Measurements from ENCODE around the gene STAG1. TPM values are rescaled to one million over a fixed set of nuclear protein-coding genes. Genes with fewer than 3 reads are reported as not detected.
"Not testable (repeated sequence)": the region's sequence is repeated elsewhere in the genome, so short reads cannot be mapped to it uniquely, and the experiment has no call there.

The STAG1 gene
- total RNA-seq, 1 donor from 2014 or later, result 23.6 TPM

DNA sequence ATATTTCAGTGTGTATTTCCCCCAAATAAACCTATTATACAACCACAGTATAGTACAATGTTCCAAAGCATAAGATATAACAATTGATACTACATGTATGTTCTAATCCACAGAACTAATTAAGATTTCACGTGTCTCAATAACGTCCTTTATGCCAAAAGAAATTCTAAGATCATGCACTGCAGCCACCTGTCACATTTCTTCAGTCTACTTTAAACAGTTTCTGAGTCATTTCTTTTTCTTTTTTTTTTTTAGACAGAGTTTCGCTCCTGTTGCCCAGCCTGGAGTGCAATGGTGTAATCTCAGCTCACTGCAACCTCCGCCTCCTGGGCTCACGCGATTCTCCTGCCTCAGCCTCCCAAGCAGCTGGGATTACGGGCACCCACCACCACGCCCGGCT, 190.2 kb downstream of the STAG1 start:
- DNase-seq (ENCODE audit: missing footprints), result no peak
- intact Hi-C loops (cut with DNase I), result no loop called here
- ATAC-seq, result no peak

DNA sequence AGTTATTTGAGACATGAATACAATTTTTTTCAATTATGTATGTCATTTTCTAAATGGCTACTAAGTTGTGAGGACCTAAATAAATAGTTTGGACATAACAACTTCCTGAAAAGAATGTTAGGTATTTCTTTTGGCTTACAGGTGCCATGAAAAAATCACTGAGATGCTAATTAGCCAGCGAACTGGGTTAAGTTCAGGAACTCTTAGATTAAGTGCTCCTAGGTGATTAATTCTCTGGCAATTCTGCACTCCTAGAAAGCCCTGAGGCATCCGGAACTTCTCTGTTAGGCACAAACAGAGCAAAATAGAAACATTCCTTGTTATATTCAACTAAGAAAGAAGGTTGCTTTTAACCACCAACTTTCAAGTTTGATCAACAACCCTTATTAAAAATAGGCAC, 192.3 kb downstream of the STAG1 start:
- ATAC-seq, result no peak
- intact Hi-C loops (cut with DNase I), result no loop called here

DNA sequence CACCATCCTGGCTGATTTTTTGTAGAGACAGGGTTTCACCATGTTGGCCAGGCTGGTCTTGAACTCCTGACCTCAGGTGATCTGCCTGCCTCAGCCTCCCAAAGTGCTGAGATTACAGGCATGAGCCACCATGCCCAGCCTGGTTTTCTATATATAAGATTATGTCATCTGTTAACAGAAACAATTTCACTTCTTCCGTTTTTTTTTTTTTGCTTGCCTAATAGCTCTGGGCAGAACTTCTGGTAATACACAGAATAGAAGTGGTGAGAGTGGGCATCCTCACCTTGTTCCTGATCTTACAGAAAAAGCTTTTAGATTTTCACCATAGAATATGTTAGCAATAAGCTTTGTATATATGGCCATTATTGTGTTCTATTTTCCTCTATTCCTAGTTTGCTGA, 202.7 kb downstream of the STAG1 start:
- DNase-seq (ENCODE audit: missing footprints); ATAC-seq; intact Hi-C loops (cut with DNase I): not testable (repeated sequence)

More for the DNA sequence above, 192.3 kb downstream of the STAG1 start:
- no peak for DNase-seq (ENCODE audit: missing footprints)

DNA sequence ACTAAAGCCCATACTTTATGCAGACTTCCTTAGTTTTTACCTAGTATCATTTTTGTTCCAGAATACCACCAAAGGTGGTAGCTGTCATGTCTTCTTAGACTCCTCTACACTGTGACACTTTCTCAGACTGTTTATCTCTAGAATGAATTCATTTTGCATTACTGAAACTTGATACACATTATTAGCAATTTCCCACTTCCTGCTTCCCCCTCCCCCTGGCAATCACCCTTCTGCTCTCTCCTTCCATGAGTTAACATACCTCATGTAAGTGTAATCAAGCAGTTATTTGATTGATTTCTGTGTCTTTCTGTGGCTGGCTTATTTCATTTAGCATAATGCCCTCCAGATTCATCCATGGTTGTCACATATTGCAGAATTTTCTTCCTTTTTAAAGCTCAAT, 204.9 kb downstream of the STAG1 start:
- ATAC-seq, result no peak
- DNase-seq (ENCODE audit: missing footprints), result no peak
- intact Hi-C loops (cut with DNase I), result no loop called here

DNA sequence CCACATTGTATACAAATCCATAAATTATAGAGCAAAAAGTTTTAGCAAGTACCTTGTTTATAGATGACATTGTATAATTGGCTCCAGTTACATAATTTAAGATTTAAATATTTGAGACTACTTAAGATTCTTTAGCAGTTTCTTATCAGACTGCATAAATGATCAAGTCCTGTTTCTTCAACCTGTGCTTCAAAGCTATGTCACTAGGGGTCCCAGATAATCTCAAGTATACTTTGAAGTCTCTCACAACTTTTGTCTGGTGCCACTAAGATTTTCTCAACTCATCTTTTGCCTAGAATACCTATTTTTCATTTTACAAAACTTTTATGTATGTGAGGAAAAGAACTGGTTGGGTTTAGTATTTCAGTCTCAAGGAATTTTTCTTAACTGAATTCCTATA, 205.5 kb downstream of the STAG1 start:
- DNase-seq (ENCODE audit: missing footprints), result no peak
- ATAC-seq, result no peak
- intact Hi-C loops (cut with DNase I), result no loop called here

DNA sequence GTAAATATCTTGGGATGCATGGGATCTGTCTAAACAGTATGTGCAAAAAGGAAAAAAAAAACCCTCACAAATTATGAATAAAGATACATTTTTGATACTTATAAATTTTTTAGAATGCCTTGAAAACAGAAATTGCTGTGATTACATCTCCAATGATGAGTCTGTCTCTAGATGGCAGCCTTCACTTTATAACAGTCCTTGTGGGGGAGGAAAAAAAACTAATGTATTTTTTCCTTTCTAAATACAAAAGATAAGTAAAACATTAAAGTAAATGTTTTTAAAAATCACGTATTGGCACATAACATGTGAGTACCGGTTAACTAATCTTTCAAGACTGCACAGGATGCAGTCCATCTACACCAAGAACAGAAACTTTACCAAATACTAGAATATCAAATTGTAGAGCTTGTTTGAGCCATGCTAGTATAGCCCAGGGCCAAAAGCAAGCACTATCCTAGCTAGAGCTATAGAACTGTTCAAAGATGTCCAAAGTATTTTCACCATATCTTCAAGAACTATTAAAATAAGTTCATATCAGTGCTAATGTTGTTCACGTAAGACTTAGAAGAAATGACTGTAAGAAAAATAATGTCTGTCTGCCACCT, 206.4 kb downstream of the STAG1 start:
- no peak for ATAC-seq
- intact Hi-C loops (cut with DNase I), result no loop called here
- no peak for DNase-seq (ENCODE audit: missing footprints)

DNA sequence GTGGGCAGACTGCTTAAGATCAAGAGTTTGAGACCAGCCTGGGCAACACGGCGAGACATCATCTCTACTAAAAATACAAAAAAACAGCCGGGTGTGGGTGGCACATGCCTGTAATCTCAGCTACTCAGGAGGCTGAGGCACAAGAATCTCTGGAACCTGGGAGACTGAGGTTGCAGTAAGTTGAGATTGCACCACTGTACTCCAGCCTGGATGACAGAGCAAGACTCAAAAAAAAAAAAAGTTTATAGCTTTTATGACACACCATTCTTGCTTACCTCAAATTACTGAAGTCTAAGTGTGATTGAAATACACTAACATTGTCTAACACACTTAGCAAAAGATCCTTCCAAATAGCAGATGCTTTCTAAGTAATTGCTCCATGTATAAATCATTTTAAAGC, 207.6 kb downstream of the STAG1 start:
- ATAC-seq (no peak), DNase-seq (ENCODE audit: missing footprints) (no peak)
- intact Hi-C loops (cut with DNase I), result no loop called here

DNA sequence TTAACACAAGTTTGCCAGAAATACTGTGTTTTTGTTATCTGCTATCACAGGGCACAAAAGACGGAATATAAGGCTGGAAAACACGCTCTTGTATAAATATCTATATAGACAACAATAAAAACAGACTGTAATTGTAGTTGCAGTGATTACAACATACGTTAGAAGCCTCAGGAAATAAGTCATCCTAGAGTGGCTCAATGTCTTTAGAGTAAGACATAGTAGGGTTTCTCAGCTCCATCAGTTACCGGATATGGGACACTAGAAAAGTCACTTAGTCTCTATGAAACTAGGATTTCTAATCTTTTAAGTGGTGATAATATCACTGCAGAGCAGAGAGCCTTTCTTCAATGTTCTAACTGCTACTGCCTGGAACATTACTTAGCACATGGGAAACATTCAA, 208.8 kb downstream of the STAG1 start:
- DNase-seq (ENCODE audit: missing footprints) (no peak), ATAC-seq (no peak)
- intact Hi-C loops (cut with DNase I), result no loop called here

DNA sequence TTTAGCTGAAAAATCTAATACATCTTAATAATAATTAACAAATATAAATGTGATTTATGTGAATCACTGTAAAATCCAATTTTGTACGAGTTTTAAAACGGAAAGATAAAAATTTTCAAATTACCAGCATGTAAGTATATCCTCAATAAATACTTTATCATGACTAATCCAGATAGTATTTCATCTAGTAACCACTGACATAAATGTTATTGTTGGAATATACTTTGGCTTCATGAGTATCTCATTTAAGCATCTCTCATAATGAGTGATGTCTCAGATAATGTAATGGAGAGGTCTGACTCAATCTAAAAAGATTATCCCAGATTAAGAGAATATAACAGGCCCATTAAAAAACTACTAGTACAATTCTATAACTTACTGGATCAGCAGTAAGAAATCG, 216.3 kb downstream of the STAG1 start:
- intact Hi-C loops (cut with DNase I), result no loop called here
- no peak for DNase-seq (ENCODE audit: missing footprints)
- ATAC-seq, result no peak

DNA sequence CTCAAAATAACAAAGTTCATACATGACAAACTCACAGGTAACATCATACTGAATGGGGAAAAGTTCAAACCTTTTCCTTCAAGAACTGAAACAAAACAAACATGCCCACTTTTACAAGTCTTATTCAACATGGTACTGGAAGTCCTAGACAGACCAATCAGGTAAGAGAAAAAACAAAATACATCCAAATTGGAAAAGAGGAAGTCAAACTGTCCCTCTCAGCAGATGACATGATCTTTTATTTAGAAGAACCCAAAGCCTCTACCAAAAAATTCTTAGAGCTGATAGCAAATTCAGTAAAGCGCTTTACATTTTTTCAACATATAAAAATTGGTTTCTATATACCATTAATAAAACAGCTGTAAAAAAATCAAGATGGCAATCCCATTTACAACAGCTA, 219.4 kb downstream of the STAG1 start:
- DNase-seq (ENCODE audit: missing footprints) (no peak), ATAC-seq (no peak)
- intact Hi-C loops (cut with DNase I), result no loop called here

DNA sequence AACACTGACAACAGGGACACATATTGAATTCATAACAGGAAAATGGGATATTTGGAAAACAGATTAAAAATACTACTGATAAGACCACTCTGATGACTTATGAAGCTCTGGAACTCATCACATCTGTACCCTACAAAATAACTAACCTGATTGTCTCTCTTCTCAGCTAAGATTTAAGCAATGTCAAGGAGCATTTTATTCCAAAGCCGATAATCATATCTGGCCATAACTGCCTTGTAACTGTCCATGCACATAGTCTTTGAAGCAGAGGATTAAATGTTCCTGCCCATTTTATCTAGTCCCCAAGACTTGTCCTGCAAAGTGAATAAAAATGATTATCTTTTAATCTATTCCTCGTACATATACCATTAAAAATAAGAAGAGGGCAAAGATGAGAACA, 234.1 kb downstream of the STAG1 start:
- DNase-seq (ENCODE audit: missing footprints), result no peak
- intact Hi-C loops (cut with DNase I), result no loop called here
- no peak for ATAC-seq

DNA sequence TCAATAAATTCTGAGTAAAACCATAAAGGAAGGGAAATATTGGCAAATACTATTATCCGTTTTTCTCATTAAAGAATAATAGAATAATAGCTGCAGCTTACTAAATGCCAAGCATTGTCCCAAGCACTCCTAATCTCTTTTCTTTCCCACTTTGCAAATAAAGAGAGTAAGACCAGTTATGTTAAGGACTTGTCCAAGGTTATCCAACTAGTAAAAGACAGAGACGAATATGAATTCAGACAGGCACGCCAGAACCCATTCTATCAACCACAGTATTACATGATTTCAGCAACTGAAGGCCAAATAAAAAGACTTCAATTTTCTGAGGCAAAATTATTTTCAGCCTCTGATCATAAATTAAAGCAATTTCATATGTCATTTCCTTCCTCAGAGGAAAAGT, 235.5 kb downstream of the STAG1 start:
- DNase-seq (ENCODE audit: missing footprints), result no peak
- ATAC-seq, result no peak
- intact Hi-C loops (cut with DNase I), result no loop called here

DNA sequence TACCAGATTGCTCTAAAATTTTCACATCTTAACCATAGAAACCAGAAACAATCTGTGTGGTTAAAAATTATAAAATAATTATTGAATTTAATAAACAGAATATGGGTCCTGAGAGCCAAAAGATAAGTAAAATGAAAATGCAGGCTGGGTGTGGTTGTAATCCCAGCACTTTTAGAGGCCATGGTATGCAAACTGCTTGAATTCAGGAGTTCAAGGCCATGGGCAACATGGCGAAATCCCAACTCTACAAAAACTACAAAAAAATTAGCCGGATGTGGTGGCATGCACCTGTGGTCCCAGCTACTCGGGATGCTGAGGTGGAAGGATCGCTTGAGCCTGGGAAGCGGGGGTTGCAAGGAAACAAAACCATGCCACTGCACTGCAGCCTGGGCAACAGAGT, 236.1 kb downstream of the STAG1 start:
- no peak for DNase-seq (ENCODE audit: missing footprints)
- ATAC-seq, result no peak
- intact Hi-C loops (cut with DNase I), result no loop called here

DNA sequence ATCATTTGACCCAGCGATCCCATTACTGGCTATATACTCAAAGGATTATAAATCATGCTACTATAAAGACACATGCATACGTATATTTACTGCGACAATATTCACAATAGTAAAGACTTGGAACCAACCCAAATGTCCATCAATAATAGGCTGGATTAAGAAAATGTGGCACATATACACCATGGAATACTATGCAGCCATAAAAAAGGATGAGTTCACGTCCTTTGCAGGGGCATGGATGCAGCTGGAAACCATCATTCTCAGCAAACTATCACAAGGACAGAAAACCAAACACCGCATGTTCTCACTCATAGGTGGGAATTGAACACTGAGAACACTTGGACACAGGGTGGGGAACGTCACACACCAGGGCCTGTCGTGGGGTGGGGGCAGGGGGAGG, 237.6 kb downstream of the STAG1 start:
- DNase-seq (ENCODE audit: missing footprints); ATAC-seq; intact Hi-C loops (cut with DNase I): not testable (repeated sequence)

DNA sequence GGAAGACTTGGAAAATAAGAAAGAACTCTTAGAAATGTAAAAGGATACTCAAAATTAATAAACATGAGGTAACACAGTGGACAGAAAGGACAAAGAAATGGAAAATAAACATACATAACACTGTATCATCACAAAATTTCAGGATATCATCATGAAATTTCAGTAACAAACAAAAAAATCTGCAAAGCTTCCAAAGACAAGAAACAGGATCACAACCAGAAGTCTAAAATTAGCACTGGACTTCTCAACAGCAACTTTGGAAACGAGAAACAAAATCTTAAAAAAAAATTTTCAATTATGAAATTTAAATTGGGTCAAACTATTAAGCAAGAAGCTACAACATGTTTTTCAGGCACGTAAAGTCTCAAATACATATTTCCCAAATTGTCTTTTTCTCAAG, 238.8 kb downstream of the STAG1 start:
- ATAC-seq, result no peak

DNA sequence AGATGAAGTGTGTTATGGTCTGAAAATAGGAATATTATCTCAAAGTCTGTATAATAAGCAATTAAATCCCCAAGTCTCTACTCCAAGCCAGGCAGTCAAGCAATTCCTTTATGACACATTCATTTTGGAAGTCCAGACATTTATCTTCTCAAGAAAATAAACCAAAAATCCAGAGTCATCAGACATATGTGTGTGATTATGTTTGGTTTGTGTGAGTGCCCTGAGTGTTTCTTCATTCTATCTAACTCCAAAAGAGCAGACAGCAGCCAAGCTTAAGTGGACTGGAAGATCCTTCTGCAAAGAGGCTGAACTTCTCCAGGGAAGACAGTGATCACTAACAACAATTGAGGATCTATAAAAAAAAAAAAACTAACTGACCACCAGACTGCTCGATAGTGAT, 239.8 kb downstream of the STAG1 start:
- no peak for ATAC-seq
- no peak for DNase-seq (ENCODE audit: missing footprints)
- intact Hi-C loops (cut with DNase I), result no loop called here

More for the DNA sequence above, 238.8 kb downstream of the STAG1 start:
- intact Hi-C loops (cut with DNase I), result no loop called here
- no peak for DNase-seq (ENCODE audit: missing footprints)

DNA sequence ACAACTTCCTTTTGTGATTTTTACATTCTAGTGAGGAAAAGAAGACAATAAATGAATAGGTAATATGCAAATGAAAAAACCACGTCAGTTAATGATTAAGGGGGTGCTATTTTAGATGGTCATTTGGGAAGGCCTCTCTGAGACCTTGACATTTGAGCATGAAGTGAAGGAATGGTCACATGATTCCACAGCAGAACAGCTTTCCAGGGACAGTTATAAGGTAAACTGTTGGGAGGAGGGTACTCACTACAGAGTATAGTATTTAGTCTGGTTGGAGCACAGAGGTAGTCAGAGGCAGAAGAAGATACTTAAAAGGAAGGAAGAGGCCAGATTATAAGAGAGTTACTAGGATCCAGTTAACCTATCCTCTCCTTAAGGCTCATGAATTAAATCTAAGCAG, 246.5 kb downstream of the STAG1 start:
- intact Hi-C loops (cut with DNase I), result no loop called here
- DNase-seq (ENCODE audit: missing footprints) (no peak), ATAC-seq (no peak)

DNA sequence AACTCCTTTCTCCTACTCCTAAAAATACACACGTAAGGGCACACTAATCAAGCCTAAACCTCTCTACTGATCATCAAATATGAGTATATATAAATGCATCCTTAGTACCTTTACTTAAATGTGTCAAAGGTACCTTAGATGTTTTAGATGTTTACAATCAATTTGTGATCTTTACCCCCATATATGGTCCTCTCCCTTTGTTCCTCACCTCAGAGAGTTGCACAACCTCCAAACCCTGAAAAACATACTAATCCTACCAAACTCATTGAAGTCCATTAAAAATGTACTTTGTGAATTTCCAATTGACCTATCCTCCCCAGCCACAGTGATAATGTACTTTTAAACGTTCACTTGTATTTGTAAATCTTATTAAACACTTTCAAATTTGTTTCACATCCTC, 249.1 kb downstream of the STAG1 start:
- intact Hi-C loops (cut with DNase I), result no loop called here

DNA sequence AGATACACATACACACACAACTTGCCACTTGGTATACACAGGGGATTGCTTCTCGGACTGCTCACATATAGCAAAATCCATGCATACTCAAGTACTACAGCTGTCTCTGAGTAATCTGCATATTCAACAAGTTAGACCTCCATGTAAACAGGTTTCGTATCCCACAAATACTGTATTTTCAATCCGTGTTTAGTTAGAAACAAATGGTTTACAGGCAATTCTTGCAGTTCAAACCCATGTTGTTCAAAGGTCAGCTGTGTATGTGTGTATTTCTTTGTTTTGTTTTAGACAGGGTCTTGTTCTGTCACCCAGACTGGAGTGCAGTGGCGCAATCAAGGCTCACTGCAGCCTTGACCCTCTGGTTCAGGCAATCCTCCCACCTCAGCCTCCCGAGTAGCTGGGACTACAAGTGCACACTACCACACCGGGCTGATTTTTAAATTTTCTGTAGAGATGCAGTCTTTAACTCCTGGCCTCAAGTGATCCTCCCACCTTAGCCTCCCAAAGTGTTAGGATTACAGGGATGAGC, 253.2 kb downstream of the STAG1 start:
- DNase-seq (ENCODE audit: missing footprints) (no peak), ATAC-seq (no peak)
- intact Hi-C loops (cut with DNase I), result no loop called here

More for the DNA sequence above, 249.1 kb downstream of the STAG1 start:
- DNase-seq (ENCODE audit: missing footprints) (no peak), ATAC-seq (no peak)

DNA sequence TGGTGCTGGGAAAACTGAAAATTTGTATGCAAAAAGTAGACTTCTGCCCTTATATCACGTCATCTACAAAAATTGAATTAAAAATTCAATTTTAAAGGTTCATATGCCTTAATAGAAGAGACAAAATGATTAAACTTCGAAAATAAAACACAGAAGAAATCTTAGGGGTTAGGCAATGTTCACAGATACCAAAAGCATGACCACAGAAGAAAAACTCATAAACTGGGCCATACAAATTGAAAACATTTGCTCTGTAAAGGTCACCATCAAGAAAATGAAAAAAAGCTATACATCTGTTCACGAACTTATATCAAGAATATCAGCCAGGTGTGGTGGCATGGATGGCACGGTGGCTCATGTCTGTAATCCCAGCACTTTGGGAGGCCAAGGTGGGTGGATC, 257.0 kb downstream of the STAG1 start:
- ATAC-seq, result no peak
- intact Hi-C loops (cut with DNase I), result no loop called here
- DNase-seq (ENCODE audit: missing footprints), result no peak
